GM18505 (cell line): ENCODE measurements around the gene NKX2-1.

Experiments used
- ATAC-seq: cut with Tn5 transposase; IDR thresholded peaks from one replicate; pipeline ENCODE4 v1.9.1; 2021; ENCODE audit not compliant: unreplicated experiment
- POLR2A ChIP-seq: IDR thresholded peaks from 4 replicates; pipeline ENCODE4 v1.6.1; 2011; ENCODE audit warnings: borderline replicate concordance; ENCODE audit not compliant: insufficient read depth, insufficient read length; ENCODE audit errors: extremely low read depth

The NKX2-1 gene

GRCh38 chr14:36521598-36522345 is 1.7 kb upstream of the NKX2-1 start:
- ATAC-seq, result no peak
- TF ChIP-seq POLR2A, result no peak

DNA sequence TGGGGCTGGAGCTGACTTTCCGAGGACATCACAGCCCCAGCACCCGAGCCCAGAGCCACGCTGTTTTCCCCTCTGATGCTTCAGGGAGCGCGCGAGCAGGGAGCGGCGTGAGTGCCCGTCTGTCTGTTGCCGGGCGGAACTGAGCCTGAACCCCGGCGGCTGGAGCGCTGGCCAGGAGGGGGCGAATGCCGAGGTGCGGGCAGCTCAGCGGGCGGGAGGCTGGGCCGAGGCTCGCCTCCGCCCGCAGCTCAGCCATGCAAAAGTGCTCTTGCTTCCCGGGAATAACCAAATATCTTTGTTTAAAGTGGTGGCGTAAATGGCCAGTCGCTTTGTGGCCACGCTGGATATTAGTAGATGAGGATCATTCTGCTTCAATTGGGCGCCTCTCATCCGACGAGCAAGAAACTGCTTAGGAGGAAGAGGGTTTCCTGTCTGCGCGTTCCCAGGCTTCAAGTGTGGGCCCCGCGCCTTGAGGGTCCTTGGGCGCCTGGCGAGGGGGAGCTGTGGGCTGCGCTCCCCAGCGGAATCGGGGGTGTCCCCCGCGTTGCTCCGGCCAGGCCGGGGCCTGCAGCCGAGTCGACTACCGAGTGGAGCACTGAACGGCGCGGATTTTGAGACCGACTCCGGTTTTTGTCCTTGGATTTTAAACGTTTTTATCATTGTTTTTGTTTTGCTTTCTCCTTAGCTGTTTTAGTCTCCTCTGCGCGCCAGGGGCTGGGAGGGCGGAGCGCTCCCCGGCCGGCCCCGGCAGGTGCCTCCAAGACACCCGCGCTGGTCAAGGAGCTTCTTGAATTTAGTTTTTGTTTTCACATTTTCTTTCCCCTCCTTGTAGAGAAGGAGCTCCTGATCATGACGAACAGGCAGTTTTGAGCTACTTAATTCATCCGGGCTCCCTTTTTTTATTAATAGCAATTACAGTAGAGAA is 831 bp upstream of the NKX2-1 start:
- TF ChIP-seq POLR2A, result no peak

GRCh38 chr14:36518586-36519430 is 1.2 kb downstream of the NKX2-1 start:
- no peak for ATAC-seq
- no peak for TF ChIP-seq POLR2A

More for the DNA sequence above, 831 bp upstream of the NKX2-1 start:
- no peak for ATAC-seq

DNA sequence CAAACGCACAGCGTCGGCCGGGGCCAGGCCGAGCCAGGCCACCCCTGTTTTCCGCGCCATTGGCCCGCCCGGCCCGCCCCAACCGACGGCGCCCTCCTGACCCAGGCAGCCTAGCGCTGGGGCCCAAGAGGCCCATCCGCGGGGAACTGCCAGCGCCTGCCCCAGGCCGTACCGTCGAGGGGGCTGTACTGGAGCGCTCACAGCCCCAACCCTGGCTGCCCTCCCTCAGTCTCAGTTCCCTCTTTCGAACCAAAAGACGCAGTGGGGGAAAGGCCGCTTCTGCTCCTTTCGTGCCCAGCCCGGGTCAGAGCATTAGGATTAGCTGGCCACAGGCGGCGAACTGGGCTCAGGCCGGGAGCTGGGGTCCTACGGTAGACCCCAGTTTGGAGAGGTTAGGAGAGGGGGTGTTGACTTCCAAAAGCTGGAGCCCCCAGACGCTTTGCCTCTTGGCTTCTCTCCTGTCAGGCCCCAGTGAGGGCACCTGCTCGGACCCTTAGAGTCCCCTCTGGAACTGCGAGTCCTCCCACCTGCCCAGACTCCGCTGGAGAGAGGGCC is 1.9 kb downstream of the NKX2-1 start:
- TF ChIP-seq POLR2A, result no peak
- no peak for ATAC-seq

DNA sequence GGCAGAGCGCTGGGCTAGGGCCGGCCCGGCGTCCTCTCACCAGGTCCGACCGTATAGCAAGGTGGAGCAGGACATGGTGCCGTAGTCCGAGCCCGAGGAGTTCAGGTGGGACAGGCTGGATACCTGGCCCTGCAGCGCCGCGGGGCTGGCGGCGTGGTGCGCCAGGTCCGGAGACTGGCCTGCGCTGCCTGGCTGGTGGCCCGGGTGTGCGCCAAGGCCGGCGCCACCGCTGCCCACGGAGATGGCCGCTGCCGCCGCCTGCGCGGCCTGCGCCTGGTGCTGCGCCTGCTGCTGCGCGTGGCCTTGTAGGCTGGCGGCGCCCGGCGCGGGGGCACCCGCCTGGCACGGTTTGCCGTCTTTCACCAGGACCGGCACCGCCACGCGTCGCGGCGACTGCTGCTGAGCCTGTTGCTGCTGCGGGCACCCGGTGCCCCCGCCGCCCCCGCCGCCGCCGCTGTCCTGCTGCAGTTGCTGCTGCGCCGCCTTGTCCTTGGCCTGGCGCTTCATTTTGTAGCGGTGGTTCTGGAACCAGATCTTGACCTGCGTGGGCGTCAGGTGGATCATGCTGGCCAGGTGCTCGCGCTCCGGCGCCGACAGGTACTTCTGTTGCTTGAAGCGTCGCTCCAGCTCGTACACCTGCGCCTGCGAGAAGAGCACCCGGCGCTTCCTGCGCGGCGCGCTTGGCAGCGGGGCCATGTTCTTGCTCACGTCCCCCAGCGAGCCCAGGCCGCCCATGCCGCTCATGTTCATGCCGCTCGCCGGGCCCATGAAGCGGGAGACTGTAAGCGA is 2.6 kb downstream of the NKX2-1 start:
- no peak for ATAC-seq
- TF ChIP-seq POLR2A, result no peak

GRCh38 chr14:36516719-36517241 is 3.3 kb downstream of the NKX2-1 start:
- no peak for TF ChIP-seq POLR2A

DNA sequence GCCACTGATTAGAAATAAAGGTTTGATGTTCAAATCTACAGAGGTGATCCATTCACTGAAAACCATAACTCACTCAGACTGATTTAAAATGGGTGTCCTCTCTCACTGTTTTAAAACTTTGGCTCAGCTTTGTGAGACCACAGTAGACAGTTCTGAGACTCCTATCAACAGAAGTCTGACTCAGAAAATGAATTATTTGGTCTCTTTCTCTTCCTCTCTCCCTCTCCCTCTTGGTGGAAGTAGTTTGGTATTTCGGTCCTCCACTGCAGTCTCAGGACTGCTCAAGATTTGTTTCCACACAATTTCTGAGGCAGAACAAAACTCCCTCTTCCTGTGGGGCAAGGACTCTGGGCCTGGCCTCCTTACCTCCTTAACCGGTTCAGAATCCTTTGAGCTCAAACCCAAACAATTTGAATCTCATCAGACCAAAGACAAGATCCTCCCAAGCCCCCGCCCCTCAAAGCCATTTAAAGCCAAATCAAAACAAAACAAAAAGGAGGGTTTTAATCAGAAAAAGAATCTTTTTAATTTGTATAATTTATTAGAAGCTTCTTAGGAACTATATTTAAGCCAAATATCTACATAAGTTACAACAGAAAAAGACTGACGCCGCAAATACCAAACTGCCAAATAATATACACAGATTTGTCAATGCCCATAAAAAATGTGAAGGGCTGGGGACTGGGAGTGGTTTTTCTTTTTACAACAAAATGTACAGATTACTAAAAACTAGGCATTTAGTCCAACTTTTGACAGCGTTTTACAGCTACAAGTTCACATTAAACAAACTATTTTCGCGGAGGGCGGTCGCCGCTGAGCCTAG is 3.9 kb downstream of the NKX2-1 start:
- no peak for ATAC-seq
- no peak for TF ChIP-seq POLR2A

More at GRCh38 chr14:36516719-36517241, 3.3 kb downstream of the NKX2-1 start:
- ATAC-seq, result no peak

GRCh38 chr14:36515105-36515593 is 4.9 kb downstream of the NKX2-1 start:
- no peak for TF ChIP-seq POLR2A

GRCh38 chr14:36514278-36515104 is 5.5 kb downstream of the NKX2-1 start:
- no peak for ATAC-seq
- no peak for TF ChIP-seq POLR2A

More at GRCh38 chr14:36515105-36515593, 4.9 kb downstream of the NKX2-1 start:
- ATAC-seq, result no peak
